ENCODE results near the gene HINT1.

DNA sequence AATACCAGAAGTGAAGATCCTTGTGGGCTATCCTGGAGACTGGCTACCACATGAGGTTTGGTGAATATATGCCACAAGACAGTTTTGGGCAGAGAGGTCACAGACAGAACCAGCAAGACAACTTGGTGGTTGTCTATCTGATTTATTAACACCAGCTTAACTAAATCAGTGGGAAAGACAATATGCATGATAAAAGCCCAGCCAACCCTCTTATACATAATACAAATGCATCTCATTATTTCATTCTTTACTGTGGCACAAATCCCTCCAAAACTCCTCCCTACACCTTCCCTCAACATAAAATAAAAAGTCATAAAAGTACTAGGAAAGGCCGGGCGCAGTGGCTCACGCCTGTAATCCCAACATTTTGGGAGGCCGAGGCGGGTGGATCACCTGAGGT, 8.1 kb downstream of the HINT1 start:
- TF ChIP-seq POLR2AphosphoS5 (IDR thresholded peaks at IDR 0.05; ENCODE audit: low read depth, low read length): no peak
- TF ChIP-seq, protein P1, sequence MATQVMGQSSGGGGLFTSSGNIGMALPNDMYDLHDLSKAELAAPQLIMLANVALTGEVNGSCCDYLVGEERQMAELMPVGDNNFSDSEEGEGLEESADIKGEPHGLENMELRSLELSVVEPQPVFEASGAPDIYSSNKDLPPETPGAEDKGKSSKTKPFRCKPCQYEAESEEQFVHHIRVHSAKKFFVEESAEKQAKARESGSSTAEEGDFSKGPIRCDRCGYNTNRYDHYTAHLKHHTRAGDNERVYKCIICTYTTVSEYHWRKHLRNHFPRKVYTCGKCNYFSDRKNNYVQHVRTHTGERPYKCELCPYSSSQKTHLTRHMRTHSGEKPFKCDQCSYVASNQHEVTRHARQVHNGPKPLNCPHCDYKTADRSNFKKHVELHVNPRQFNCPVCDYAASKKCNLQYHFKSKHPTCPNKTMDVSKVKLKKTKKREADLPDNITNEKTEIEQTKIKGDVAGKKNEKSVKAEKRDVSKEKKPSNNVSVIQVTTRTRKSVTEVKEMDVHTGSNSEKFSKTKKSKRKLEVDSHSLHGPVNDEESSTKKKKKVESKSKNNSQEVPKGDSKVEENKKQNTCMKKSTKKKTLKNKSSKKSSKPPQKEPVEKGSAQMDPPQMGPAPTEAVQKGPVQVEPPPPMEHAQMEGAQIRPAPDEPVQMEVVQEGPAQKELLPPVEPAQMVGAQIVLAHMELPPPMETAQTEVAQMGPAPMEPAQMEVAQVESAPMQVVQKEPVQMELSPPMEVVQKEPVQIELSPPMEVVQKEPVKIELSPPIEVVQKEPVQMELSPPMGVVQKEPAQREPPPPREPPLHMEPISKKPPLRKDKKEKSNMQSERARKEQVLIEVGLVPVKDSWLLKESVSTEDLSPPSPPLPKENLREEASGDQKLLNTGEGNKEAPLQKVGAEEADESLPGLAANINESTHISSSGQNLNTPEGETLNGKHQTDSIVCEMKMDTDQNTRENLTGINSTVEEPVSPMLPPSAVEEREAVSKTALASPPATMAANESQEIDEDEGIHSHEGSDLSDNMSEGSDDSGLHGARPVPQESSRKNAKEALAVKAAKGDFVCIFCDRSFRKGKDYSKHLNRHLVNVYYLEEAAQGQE (IDR thresholded peaks at IDR 0.05; ENCODE audit: insufficient read depth in 1 of 2, low read depth in 2 of 2, low read length in 2 of 2): no peak
